ENCODE measurements around the gene FCN2. TPM values are rescaled to one million over a fixed set of nuclear protein-coding genes. Genes with fewer than 3 reads are reported as not detected.

The FCN2 gene
- total RNA-seq, 1 experiment from 2014 or later: not detected

- TF ChIP-seq TCF7L2 (IDR thresholded peaks at IDR 0.05; ENCODE audit: borderline replicate concordance, extremely low read depth, insufficient read depth, insufficient read length) (no peak), ELF1 (IDR thresholded peaks at IDR 0.05; ENCODE audit: borderline replicate concordance, low read depth) (no peak), SIN3A (IDR thresholded peaks at IDR 0.05; ENCODE audit: low read depth) (no peak), SRF (IDR thresholded peaks at IDR 0.05; ENCODE audit: low read depth) (no peak), EZH2phosphoT487 (IDR thresholded peaks at IDR 0.05; ENCODE audit: borderline replicate concordance) (no peak), CBX3 (IDR thresholded peaks at IDR 0.05; ENCODE audit: low read depth) (no peak), JUND (IDR thresholded peaks at IDR 0.05) (no peak), ZFX (IDR thresholded peaks at IDR 0.05) (no peak), CTCF (IDR thresholded peaks at IDR 0.05 in 2 of 3, conservative IDR thresholded peaks at IDR 0.05 in 1 of 3; ENCODE audit: borderline replicate concordance in 1 of 3, insufficient read depth in 1 of 3, low read depth in 2 of 3, low read length in 2 of 3) (no peak), RAD21 (IDR thresholded peaks at IDR 0.05; ENCODE audit: low read depth) (no peak)
Observed at GRCh38 chr9:134868751-134869553, 11.7 kb upstream of the FCN2 start (continued).

- Histone ChIP-seq H3K36me3 (ENCODE audit: control insufficient read depth in 1 of 2, insufficient read depth in 2 of 2, low read length in 2 of 2) (no peaks in the 10 kb centered on the region), H2AFZ (ENCODE audit: low read depth, low read length, poor library complexity, severe bottlenecking) (no peak overlapping the region), H3K4me3 (replicated peaks in 1 of 2; ENCODE audit: low read depth in 1 of 2, low read length in 2 of 2) (no peak overlapping the region), H3K9ac (ENCODE audit: low read length) (no peak overlapping the region), H3K79me2 (ENCODE audit: insufficient read depth, low read length) (no peaks in the 10 kb centered on the region), H3K27ac (ENCODE audit: low read depth, low read length) (no peak overlapping the region), H4K20me1 (ENCODE audit: insufficient read depth) (no peaks in the 10 kb centered on the region), H3K4me1 (ENCODE audit: control insufficient read depth in 1 of 2, insufficient read depth in 2 of 2, low read length in 2 of 2) (no peaks in the 10 kb centered on the region), H3K9me3 (ENCODE audit: control insufficient read depth in 1 of 2, insufficient read depth in 1 of 2, low read depth in 1 of 2, low read length in 2 of 2) (no peaks in the 10 kb centered on the region), H3K27me3 (ENCODE audit: insufficient read depth, low read length) (peaks cover under 1% of the 10 kb centered on the region; the same call in 1 of the 2 replicates), H3K9me2 (ENCODE audit: insufficient read depth) (no peaks in the 10 kb centered on the region), H3K4me2 (ENCODE audit: low read length) (no peak overlapping the region)
- intact Hi-C loops (cut with micrococcal nuclease): no loop called here
- RAD21 ChIA-PET (ENCODE audit: low non-redundant PET in 1 of 2, low total read pairs in 2 of 2, uncharacterized antibody in 2 of 2, unreplicated experiment in 2 of 2): no interaction called here
- CTCF ChIA-PET: no interaction called here
- BruUV-seq (replicated peaks): no TSS peak
- ATAC-seq: no peak
- POLR2A ChIA-PET: no interaction called here
- no peak for DNase-seq (ENCODE audit: low read depth, low spot score)
- TF ChIP-seq POLR2A (IDR thresholded peaks at IDR 0.05; ENCODE audit: borderline replicate concordance, extremely low read depth, insufficient read depth, insufficient read length): no peak
- TF ChIP-seq SIN3A (IDR thresholded peaks at IDR 0.05; ENCODE audit: low read depth): no peak
- no peak for TF ChIP-seq RAD21 (IDR thresholded peaks at IDR 0.05; ENCODE audit: low read depth)
Observed at GRCh38 chr9:134869554-134870300, 10.9 kb upstream of the FCN2 start.
